ENCODE measurements around the gene TMEM108. TPM values are rescaled to one million over a fixed set of nuclear protein-coding genes. Genes with fewer than 3 reads are reported as not detected.

TMEM108 gene
- polyA plus RNA-seq, 1 donor from 2014 or later: 2.1 TPM

DNA sequence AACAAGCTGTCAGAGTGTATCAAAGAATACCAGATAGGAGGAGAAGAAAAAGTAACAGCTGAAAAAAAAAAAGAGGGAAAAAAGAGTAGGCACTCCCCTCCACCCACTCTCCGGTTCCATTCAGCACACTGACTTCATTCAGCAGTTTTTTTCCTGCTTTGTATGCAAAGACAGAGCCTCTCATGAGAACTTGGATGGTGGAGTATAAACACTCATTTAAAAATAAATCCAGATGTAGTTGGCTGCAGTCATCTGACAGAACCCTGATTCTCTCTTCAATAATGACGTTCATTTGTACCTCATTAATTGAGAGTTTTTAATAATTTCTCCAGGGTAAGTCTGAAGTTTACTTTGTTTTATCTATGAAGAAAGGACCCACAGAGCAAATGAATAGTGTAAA is 81.0 kb downstream of the TMEM108 start:
- H3K36me3 ChIP-seq (ENCODE audit: insufficient read depth, low read length): no peaks in the 10 kb centered on the region
- no peaks in the 10 kb centered on the region for H3K9me2 ChIP-seq (ENCODE audit: insufficient read depth, low read length)
- H3K4me2 ChIP-seq (ENCODE audit: low read length): no peak overlapping the region
- TF ChIP-seq EP300 (conservative IDR thresholded peaks at IDR 0.05; ENCODE audit: poor library complexity, severe bottlenecking): no peak
- TF ChIP-seq, protein P1, sequence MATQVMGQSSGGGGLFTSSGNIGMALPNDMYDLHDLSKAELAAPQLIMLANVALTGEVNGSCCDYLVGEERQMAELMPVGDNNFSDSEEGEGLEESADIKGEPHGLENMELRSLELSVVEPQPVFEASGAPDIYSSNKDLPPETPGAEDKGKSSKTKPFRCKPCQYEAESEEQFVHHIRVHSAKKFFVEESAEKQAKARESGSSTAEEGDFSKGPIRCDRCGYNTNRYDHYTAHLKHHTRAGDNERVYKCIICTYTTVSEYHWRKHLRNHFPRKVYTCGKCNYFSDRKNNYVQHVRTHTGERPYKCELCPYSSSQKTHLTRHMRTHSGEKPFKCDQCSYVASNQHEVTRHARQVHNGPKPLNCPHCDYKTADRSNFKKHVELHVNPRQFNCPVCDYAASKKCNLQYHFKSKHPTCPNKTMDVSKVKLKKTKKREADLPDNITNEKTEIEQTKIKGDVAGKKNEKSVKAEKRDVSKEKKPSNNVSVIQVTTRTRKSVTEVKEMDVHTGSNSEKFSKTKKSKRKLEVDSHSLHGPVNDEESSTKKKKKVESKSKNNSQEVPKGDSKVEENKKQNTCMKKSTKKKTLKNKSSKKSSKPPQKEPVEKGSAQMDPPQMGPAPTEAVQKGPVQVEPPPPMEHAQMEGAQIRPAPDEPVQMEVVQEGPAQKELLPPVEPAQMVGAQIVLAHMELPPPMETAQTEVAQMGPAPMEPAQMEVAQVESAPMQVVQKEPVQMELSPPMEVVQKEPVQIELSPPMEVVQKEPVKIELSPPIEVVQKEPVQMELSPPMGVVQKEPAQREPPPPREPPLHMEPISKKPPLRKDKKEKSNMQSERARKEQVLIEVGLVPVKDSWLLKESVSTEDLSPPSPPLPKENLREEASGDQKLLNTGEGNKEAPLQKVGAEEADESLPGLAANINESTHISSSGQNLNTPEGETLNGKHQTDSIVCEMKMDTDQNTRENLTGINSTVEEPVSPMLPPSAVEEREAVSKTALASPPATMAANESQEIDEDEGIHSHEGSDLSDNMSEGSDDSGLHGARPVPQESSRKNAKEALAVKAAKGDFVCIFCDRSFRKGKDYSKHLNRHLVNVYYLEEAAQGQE (IDR thresholded peaks at IDR 0.05; ENCODE audit: borderline replicate concordance): no peak
- TF ChIP-seq, protein P2, sequence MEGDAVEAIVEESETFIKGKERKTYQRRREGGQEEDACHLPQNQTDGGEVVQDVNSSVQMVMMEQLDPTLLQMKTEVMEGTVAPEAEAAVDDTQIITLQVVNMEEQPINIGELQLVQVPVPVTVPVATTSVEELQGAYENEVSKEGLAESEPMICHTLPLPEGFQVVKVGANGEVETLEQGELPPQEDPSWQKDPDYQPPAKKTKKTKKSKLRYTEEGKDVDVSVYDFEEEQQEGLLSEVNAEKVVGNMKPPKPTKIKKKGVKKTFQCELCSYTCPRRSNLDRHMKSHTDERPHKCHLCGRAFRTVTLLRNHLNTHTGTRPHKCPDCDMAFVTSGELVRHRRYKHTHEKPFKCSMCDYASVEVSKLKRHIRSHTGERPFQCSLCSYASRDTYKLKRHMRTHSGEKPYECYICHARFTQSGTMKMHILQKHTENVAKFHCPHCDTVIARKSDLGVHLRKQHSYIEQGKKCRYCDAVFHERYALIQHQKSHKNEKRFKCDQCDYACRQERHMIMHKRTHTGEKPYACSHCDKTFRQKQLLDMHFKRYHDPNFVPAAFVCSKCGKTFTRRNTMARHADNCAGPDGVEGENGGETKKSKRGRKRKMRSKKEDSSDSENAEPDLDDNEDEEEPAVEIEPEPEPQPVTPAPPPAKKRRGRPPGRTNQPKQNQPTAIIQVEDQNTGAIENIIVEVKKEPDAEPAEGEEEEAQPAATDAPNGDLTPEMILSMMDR (IDR thresholded peaks at IDR 0.05; ENCODE audit: poor library complexity, severe bottlenecking): no peak
- TF ChIP-seq MXI1 (conservative IDR thresholded peaks at IDR 0.05; ENCODE audit: poor library complexity, severe bottlenecking): no peak
- TF ChIP-seq RAD21 (conservative IDR thresholded peaks at IDR 0.05): no peak
- TF ChIP-seq EZH2 (IDR thresholded peaks at IDR 0.05; ENCODE audit: borderline replicate concordance, insufficient read depth, low read length, poor library complexity, severe bottlenecking): no peak
- no peak for TF ChIP-seq POLR2AphosphoS5 (IDR thresholded peaks at IDR 0.05)
- no peak for TF ChIP-seq TAF1 (IDR thresholded peaks at IDR 0.05; ENCODE audit: low read depth)
- no peak for TF ChIP-seq SMC3 (conservative IDR thresholded peaks at IDR 0.05; ENCODE audit: poor library complexity)
- no peak overlapping the region for H3K27ac ChIP-seq (ENCODE audit: low read length)
- no peak overlapping the region for H2AFZ ChIP-seq (ENCODE audit: low read depth, low read length)
- H3K4me3 ChIP-seq (ENCODE audit: low read length): no peak overlapping the region
- peaks cover 9% of the 10 kb centered on the region for H3F3A ChIP-seq (ENCODE audit: insufficient read depth, low read length, poor library complexity, severe bottlenecking)
- H4K20me1 ChIP-seq (ENCODE audit: insufficient read depth): peaks cover 4% of the 10 kb centered on the region
- H3K9me3 ChIP-seq (ENCODE audit: low read length): no peaks in the 10 kb centered on the region
- no peak overlapping the region for H3K9ac ChIP-seq (ENCODE audit: low read length)
- peaks cover 2% of the 10 kb centered on the region for H3K27me3 ChIP-seq (ENCODE audit: insufficient read depth, low read depth, low read length)
- H3K79me2 ChIP-seq (replicated peaks; ENCODE audit: insufficient read depth, low read length): no peaks in the 10 kb centered on the region

DNA sequence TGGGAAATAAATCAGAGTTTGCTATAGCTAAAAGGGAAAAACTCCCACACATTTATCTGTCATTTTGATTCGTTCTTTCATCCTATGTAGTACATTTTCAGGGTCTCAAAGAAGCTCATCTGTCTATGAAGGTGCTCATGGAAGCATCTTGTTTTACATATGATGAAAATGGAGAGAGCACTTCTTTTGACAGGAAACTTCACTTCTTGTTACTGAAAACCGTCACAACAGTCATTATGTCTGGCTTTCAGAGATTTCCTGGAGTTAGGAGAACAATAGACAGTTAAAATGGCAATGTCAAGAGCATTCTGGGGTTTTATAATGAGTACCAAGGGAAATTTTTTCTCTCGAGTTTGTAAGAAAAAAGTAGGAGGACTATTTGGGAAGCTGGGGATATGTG is 83.3 kb downstream of the TMEM108 start:
- H4K20me1 ChIP-seq (ENCODE audit: insufficient read depth): peaks cover 4% of the 10 kb centered on the region
- peaks cover 9% of the 10 kb centered on the region for H3F3A ChIP-seq (ENCODE audit: insufficient read depth, low read length, poor library complexity, severe bottlenecking)
- no peaks in the 10 kb centered on the region for H3K9me2 ChIP-seq (ENCODE audit: insufficient read depth, low read length)
- no peak overlapping the region for H3K4me3 ChIP-seq (ENCODE audit: low read length)
- no peak for TF ChIP-seq TAF1 (IDR thresholded peaks at IDR 0.05; ENCODE audit: low read depth)
- TF ChIP-seq POLR2AphosphoS5 (IDR thresholded peaks at IDR 0.05): peak; percentile 100
- peak; percentile 31 for TF ChIP-seq RAD21 (conservative IDR thresholded peaks at IDR 0.05)
- no peak for TF ChIP-seq SMC3 (conservative IDR thresholded peaks at IDR 0.05; ENCODE audit: poor library complexity)
- TF ChIP-seq, protein P1 (IDR thresholded peaks at IDR 0.05; ENCODE audit: borderline replicate concordance): peak; percentile 96
- TF ChIP-seq EP300 (conservative IDR thresholded peaks at IDR 0.05; ENCODE audit: poor library complexity, severe bottlenecking): peak; percentile 100
- no peak for TF ChIP-seq MXI1 (conservative IDR thresholded peaks at IDR 0.05; ENCODE audit: poor library complexity, severe bottlenecking)
- TF ChIP-seq, protein P2 (IDR thresholded peaks at IDR 0.05; ENCODE audit: poor library complexity, severe bottlenecking): no peak
- TF ChIP-seq EZH2 (IDR thresholded peaks at IDR 0.05; ENCODE audit: borderline replicate concordance, insufficient read depth, low read length, poor library complexity, severe bottlenecking): no peak
- no peak overlapping the region for H3K9ac ChIP-seq (ENCODE audit: low read length)
- no peak overlapping the region for H3K4me2 ChIP-seq (ENCODE audit: low read length)
- H3K79me2 ChIP-seq (replicated peaks; ENCODE audit: insufficient read depth, low read length): no peaks in the 10 kb centered on the region
- H3K27ac ChIP-seq (ENCODE audit: low read length): no peak overlapping the region
- no peaks in the 10 kb centered on the region for H3K9me3 ChIP-seq (ENCODE audit: low read length)
- no peaks in the 10 kb centered on the region for H3K36me3 ChIP-seq (ENCODE audit: insufficient read depth, low read length)
- no peak overlapping the region for H2AFZ ChIP-seq (ENCODE audit: low read depth, low read length)
- H3K27me3 ChIP-seq (ENCODE audit: insufficient read depth, low read depth, low read length): peaks cover 10% of the 10 kb centered on the region

Data from neural cell (in vitro differentiated cells).